Measurements from ENCODE around the gene LUC7L3.

The LUC7L3 gene

GRCh38 chr17:50763716-50764475 lies 44.5 kb downstream of the LUC7L3 start:
- DNase-seq = no peak

- DNase-seq = no peak
Observed at GRCh38 chr17:50764734-50765149, 45.3 kb downstream of the LUC7L3 start.

DNA sequence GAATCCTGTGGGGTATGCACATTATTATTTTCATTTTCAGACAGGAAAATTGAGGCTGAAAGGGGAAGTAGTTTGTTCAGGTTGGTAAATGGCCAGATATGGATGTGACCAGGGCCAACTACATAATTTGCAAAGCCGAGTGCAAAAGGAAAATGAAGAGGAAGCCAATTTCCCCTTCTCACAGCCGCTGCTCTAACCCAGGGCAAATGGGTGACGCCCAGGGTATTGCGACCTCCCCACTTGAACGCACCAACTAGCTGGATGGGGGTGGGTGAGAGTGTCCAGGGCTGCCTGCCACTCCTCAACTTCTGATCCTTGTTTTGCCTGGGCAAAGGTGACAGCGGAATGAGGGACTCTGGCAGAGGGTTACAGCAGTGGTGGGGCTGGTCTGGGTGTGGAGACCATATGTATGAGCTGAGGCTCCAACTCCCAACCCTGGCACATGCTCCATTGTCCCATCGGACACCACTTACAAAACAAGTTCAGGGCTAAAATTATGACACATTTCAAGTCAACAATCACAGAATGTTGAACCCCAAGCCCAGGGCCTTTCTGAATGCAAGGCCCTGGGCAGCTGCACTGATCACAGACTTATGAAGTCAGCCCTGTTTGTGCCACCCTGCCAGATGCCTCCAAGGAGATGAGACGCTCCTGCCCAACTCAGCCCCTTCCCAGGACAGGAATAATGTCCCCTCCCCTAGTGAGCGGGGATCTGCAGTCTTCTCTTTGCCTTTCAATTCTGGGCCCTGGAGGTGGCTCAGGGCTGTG lies 46.2 kb downstream of the LUC7L3 start:
- no peak for DNase-seq

GRCh38 chr17:50766222-50767023 lies 47.0 kb downstream of the LUC7L3 start:
- no peak for DNase-seq

GRCh38 chr17:50767030-50767429 lies 47.6 kb downstream of the LUC7L3 start:
- no peak for DNase-seq

DNA sequence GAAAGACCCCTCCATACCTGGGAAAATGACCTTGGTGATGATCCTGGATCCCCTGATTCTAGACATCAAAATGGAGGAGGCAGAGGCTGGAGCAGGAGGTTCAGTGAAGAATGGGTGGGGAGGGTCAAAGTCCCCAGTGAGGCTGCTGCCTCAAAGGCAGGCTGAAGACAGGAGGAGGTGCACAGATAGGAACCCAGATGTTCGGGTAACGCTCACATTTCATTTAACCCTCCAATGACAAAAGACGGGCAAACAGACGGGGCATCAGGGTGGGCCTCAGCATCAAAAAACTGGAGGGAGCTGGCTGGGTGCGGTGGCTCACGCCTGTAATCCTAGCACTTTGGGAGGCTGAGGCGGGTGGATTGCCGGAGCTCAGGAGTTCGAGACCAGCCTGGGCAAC lies 48.0 kb downstream of the LUC7L3 start, which contains the start of gene ANKRD40CL:
TSS of gene ANKRD40CL (minus strand) at position 73 of the 400 bp plus-strand sequence. CDS start 605 bp downstream, outside the sequence.
- DNase-seq = no peak

- no peak for DNase-seq
Observed at GRCh38 chr17:50768346-50768761, 49.0 kb downstream of the LUC7L3 start.

DNA sequence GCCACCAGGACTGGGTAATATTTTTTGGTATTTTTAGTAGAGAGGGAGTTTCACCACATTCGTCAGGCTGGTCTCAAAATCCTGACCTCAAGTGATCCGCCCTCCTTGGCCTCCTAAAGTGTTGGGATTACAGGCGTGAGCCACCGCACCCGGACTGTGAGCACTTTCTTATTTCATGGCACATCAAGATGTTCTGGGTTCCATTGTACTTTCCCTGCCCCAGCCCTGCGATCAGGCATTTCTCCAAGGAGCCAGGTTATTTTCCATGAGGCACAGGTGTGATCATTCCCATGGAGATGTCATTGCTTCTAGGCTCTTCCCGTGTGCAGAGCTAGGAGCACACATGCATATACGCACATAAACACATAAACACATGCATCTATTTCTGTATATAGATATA lies 50.5 kb downstream of the LUC7L3 start:
- no peak for DNase-seq

GRCh38 chr17:50770346-50770745 lies 50.9 kb downstream of the LUC7L3 start:
- no peak for DNase-seq

GRCh38 chr17:50771991-50772785 lies 52.8 kb downstream of the LUC7L3 start:
- no peak for DNase-seq

DNA sequence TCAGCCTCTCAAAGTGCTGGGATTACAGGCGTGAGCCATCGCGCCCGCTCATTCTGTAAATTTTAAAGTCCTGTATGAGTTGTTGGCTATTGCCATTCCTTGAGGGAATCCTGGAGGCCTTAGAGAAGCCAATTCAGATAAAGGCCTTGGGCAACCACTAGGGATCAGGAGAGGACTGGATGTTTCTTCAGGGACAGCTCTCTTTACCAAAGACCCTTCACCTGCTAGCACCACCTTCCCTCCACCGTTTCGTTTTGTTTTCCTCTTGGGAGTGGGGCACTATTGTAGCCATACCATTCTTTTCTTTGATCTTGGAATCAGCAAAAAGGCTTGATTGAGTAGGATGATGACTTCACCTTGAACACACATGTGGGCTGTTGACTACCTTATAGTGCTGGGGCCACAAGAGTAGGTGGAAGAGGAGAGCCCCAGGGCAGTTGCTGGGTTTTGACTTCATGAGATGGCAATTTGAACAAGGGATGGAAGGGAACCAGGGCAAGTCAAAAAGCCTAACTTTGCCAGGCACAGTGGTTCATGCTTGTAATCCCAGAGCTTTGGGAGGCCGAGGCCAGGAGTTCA lies 54.9 kb downstream of the LUC7L3 start:
- DNase-seq = no peak

GRCh38 chr17:50775926-50776325 lies 56.5 kb downstream of the LUC7L3 start:
- no peak for DNase-seq

GRCh38 chr17:50778471-50778870 lies 59.1 kb downstream of the LUC7L3 start:
- DNase-seq = no peak

GRCh38 chr17:50778988-50779387 lies 59.6 kb downstream of the LUC7L3 start:
- DNase-seq = no peak

GRCh38 chr17:50779747-50780353 lies 60.4 kb downstream of the LUC7L3 start:
- no peak for DNase-seq

DNA sequence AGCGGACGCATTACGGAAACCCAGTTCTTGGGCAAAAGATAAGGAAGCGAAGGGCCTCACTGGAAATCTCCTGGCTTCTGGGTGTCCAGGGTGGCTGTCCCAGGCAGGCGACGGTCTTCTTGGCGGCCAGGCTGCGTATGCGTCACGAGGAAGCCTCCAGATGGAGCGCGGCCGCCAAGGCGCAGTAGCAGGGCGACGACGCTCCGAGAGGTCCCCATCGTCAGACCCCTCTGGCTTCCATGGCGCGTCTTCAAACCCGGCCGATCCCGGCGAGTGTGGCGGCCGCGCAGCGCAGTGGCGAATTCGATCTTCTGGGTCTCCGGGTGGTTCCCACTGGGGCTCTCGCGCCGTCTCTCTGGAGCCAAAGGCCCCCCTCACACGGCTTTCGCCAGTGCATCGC lies 61.8 kb downstream of the LUC7L3 start:
- DNase-seq = no peak

DNA sequence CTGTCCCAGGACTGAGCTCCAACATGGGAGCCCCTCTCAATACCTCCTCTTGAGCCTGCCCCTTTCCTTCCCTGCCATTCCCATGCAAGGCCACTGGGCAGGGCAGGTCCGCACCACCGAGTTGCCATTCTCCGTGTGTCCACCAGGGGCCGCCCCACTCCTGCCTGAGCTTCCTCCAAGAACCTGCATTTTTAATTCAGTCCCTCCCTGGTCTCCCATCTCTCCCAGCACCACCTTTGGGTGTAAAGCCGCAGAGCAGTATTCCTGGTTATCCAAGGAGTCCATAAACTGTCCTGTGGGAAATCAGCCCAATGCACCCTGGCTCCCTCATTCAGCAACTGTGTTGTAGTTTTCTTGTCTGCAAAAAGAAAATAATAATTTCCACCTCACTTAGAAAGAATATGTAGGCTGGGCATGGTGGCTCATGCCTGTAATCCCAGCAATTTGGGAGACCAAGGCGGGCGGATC lies 63.8 kb downstream of the LUC7L3 start:
- DNase-seq = no peak

- no peak for DNase-seq
Observed at GRCh38 chr17:50783905-50784304, 64.5 kb downstream of the LUC7L3 start.

- DNase-seq = no peak
Observed at GRCh38 chr17:50785126-50785525, 65.7 kb downstream of the LUC7L3 start.

DNA sequence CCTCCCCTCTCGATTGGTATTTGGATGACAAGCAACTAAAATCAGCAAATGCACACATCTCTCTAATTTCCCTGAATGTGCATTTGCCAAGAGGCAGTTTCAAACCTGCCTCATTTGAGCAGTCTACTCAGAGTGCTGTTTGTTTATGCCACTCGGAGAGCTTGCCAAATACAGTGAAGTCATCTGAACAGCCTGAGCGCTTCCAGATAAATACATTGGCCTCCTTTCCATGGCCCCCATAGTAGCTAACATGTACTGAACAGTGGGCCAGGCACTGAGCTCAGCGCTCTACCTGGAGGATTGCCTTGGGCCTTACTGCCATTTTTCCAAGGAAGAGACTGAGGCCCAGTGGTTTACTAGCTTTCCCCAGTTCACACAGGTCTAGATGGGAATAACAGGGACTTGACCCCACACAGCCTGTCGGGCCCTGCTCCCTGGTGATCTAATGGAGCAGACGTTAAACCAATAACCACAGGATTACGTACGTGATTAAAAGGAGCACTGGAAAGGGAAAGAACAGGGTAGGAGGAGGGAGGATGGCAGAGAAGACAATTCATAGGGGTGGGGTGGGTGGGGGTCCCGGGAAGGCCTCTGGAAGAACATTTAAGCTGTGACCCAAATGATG lies 66.7 kb downstream of the LUC7L3 start:
- DNase-seq = no peak

DNA sequence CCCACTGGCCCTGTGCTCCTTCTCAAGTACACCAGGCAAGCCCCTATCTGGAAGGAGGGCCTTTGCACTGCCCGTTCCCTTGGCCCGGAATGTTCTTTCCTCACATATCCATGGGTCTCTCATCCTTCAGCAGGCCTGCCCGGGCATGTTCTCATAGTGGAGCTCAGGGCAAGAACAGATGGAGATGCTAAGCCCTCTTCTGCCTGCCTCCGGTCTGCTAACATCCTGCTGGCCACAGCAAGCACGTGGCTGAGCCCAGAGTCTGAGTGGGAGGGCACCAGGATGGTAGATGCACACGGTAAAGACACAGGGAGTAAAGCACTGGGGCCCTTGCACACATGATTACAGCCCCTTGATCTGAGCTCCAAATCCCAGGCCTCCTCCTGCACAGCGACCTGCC lies 67.7 kb downstream of the LUC7L3 start:
- DNase-seq = no peak
